HG03432 (cell line): ENCODE results near the gene KCND3.

Source experiments
- ATAC-seq: cut with Tn5 transposase; IDR thresholded peaks from one replicate; pipeline ENCODE4 v1.9.1; 2021; ENCODE audit warnings: mild to moderate bottlenecking, moderate library complexity; ENCODE audit not compliant: unreplicated experiment

KCND3 gene

GRCh38 chr1:111884772-111885443, 104.6 kb downstream of the KCND3 start:
- no peak for ATAC-seq

GRCh38 chr1:111882986-111883560, 106.4 kb downstream of the KCND3 start:
- no peak for ATAC-seq

GRCh38 chr1:111882559-111882958, 106.9 kb downstream of the KCND3 start:
- ATAC-seq, result no peak

DNA sequence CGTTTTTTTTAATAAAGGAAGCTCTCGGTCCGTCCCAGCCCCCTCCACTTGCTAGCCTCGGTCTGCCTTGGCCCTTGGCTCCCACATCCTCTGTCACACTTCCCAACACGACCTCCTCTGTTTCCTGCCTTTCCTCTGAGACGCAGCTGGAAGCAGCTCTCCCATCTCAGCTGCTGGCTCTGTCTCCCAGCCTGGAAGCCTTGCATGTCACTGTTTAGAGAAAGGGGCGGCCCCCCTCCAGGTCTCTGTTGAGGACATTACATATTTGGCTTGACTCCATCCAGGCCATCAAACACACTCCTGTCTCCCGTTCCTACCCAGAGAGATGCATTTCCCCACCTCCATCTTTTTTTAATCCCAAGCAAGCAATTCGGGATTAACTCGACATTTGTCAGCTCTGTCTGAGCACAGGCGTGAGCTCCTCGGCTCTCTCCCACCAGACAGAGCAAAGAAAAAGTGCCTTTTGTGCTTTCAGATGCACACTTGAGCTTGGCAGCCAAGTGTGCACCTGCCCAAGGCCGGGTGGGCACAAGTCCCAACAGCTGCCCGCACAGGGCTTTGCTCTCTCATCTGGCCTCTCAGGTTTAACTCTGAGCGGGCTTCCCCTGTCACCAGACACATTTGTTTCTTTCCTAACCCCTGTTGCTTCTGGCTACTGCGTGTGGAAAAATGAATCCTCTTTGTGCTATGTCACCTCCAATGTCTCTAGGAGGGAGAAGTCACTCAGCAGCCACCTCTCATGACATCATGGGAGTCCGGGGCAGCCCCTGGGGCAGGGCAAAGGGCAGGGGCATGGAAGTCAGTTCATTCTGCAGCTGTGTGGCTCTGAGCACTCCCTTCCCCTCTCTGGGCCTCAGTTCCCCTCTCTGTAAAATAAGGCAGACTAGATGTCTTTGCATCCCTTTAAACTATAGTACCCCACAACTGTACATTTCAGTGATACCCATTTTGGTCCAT, 108.3 kb downstream of the KCND3 start:
- no peak for ATAC-seq

DNA sequence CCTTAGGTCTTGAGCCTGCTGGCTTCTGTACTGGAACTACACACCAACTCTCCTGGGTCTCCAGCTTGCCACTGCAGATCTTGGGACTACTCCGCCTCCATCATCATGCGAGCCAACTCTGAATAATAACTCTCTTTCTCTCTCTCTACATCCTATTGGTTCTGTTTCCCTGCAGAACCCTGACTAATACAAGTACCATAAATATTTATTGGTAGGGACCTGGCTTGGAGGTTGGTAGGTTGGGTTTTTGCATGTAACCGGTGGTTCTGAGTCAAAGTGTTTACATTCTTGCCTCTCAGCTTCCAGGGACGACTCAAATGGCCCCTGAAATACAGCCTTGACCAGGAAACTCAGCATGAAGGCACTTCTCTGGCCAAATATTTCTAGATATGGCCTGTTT, 110.4 kb downstream of the KCND3 start:
- ATAC-seq, result no peak

GRCh38 chr1:111878649-111879048, 110.8 kb downstream of the KCND3 start:
- ATAC-seq, result no peak

DNA sequence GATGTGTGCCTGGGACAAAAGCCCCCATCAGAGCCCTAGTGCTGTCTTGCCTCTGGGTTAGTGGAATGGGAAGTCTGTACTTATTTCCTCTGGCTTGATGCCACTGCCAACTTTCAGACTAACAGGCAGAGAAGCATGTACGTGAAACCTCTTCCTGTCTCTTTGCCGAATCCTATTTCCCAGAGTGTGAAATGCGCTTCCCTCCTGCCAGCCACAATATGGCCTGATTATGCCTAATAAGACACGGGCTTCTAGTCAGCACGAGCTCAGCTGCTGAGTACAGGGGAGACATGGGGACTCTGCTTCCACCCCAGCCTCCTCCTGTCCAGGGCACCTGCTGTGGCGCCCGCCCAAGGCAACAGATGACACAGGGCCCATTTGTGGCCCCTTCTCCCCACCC, 111.4 kb downstream of the KCND3 start:
- no peak for ATAC-seq

DNA sequence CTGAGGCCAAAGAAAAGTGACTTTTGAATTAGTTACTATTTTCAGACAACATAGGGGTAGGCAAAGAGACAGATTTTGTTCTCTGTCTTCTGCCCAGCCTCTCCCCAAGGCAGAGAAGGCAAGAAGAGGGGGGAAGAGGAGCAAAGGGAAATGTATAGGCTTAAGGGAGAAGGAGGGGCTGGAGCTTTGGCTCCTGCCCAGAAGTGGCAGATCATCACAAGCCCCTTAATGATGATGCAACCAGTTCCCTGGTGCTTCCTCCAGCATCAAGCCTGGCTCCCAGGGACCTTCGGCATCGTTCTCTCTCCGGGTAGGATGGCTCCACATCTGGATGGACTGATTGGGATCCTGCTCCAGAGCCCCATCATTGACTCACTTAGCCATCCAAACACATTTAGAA, 112.8 kb downstream of the KCND3 start:
- no peak for ATAC-seq

- ATAC-seq, result no peak
Observed at GRCh38 chr1:111875640-111876039, 113.8 kb downstream of the KCND3 start.

GRCh38 chr1:111873460-111874030, 115.9 kb downstream of the KCND3 start:
- ATAC-seq, result no peak

GRCh38 chr1:111870181-111870580, 119.3 kb downstream of the KCND3 start:
- no peak for ATAC-seq

DNA sequence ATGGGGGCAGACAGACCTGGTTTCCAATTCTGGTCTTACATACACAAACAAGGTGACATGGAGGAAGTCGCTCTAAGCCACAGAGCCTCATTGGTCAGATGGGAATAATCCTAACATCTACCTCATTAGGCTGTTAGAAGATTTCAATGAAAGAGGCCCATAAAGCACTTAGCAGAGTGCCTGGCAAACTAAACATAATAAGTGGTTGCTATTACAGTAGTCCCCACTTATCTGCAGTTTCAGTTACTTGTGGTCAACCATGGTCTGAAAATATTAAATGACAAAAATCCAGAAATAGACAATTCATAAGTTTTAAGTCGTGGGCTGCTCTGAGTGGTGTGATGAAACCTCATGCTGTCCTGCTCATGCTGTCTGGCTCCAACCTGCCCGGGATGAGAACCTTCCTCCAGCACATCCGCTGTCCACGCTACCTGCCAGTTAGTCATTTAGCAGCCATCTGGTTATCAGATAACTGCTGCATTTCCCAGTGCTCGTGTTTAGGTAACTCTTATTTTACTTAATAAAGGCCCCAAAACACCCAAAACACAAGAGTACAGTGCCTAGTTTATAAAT, 121.5 kb downstream of the KCND3 start:
- ATAC-seq, result no peak

DNA sequence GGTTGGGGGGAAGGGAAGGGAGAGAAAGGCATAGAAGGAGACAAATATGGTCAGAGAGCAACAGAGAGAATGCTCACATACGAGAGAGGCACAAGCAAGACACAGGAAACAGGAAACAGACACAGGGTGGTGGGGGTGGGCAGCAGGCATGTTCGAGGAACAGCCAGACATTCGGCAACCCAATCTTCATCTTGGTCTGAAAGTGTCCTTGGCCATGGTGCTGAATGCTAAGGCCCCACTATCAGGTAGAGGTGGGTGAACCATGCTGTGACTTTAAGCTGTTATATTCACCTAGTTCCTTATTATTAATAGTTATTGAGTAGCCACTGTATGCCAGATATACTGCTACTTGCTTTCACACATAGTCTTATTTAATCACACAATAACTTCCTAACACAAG, 124.6 kb downstream of the KCND3 start:
- no peak for ATAC-seq

- no peak for ATAC-seq
Observed at GRCh38 chr1:111863401-111863800, 126.1 kb downstream of the KCND3 start.

- no peak for ATAC-seq
Observed at GRCh38 chr1:111862599-111862998, 126.9 kb downstream of the KCND3 start.

DNA sequence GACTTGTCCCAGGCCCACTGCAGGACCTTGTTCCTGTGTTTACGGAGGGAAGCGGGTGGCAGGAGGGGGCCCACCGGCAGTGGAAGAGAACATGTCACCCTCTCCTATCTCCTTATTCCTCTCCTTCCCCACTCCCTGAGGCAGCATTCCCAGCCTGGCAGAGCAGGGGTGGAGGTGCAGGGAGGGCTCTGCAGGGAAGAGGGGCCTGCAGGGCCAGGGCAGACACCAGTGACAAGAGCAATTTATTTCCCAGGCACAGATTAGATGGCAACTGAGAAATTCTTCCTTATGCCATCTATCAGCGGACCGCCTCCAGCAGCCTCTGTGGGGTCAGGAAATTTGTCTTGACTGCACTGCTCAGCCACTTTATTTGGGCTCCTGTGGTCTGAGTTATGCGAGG, 127.9 kb downstream of the KCND3 start:
- ATAC-seq, result no peak

GRCh38 chr1:111857194-111857651, 132.2 kb downstream of the KCND3 start:
- no peak for ATAC-seq

- no peak for ATAC-seq
Observed at GRCh38 chr1:111856411-111857185, 132.9 kb downstream of the KCND3 start.

- ATAC-seq, result no peak
Observed at GRCh38 chr1:111855260-111855659, 134.2 kb downstream of the KCND3 start.

- no peak for ATAC-seq
Observed at GRCh38 chr1:111852261-111852721, 137.2 kb downstream of the KCND3 start.
